Cardiac fibroblast (primary cell): Measurements from ENCODE around the gene NUSAP1.
A peak's percentile ranks its signal among the peaks of the same experiment; 100 is the strongest.
"Not testable (repeated sequence)": the region's sequence is repeated elsewhere in the genome, so short reads cannot be mapped to it uniquely, and the experiment has no call there.

ENCODE experiments used
- DNase-seq, 2 donors: peaks; one replicate each; pipeline versions ENCODE4 v3.0.0 to v3.0.0-alpha.2; 2010; ENCODE audit warnings: low read depth in 2 of 2
- H3K4me3 ChIP-seq, 2 donors: replicated peaks in 1 of 2; 1 replicate in 1 of 2; 2 replicates in 1 of 2; pipeline ENCODE4 v1.5.1; 2011; ENCODE audit warnings: low read depth in 2 of 2, low read length in 2 of 2, mild to moderate bottlenecking in 2 of 2, moderate library complexity in 1 of 2
- TF ChIP-seq, protein P1 (sequence below): IDR thresholded peaks from one replicate; pipeline ENCODE4 v1.5.1; 2011; ENCODE audit warnings: low read depth, mild to moderate bottlenecking, low read length, inconsistent platforms

The NUSAP1 gene

DNA sequence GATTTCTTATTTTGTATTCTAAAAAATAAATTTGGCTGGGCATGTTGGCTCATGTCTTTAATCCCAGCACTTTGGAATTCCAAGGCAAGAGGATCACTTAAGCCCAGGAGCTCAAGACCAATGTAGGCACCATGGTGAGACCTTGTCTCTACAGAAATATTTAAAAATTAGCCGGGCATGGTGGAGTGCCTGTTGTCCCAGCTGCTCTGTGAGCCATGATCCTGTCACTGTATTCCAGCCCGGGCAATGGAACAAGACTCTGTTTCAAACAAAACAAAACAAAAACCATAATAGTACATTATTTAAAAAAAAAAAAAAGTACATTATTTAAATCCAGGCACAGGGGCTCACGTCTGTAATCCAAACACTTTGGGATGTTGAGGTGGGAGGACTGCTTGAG, 78.8 kb downstream of the NUSAP1 start:
- H3K4me3 ChIP-seq: no peak overlapping the region
- no peak for DNase-seq
- TF ChIP-seq, protein P1, sequence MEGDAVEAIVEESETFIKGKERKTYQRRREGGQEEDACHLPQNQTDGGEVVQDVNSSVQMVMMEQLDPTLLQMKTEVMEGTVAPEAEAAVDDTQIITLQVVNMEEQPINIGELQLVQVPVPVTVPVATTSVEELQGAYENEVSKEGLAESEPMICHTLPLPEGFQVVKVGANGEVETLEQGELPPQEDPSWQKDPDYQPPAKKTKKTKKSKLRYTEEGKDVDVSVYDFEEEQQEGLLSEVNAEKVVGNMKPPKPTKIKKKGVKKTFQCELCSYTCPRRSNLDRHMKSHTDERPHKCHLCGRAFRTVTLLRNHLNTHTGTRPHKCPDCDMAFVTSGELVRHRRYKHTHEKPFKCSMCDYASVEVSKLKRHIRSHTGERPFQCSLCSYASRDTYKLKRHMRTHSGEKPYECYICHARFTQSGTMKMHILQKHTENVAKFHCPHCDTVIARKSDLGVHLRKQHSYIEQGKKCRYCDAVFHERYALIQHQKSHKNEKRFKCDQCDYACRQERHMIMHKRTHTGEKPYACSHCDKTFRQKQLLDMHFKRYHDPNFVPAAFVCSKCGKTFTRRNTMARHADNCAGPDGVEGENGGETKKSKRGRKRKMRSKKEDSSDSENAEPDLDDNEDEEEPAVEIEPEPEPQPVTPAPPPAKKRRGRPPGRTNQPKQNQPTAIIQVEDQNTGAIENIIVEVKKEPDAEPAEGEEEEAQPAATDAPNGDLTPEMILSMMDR: no peak

DNA sequence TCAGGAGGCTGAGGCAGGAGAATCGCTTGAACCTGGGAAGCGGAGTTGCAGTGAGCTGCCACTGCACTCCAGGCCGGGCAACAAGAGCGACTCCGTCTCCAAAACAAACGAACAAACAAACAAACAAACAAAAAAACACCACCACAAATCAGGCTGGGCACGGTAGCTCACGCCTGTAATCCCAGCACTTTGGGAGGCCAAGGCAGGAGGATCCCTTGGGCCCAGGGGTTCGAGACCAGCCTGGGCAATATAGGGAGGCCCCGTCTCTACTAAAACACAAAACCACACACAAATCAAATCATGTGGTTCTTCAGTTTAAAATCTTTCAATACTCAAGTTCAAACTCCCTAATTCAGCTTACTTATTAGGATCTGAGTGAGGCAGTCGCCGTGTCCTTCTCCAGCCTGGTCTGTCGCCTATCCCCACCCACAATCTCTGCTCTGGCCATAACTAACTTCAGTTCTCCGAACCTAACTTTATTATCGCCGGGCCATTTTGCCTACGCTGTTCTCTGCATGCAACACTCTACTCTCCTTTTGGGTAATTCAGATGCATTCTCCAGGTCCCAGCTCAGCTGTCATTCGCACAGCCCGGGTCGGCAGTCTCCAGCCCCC, 83.6 kb downstream of the NUSAP1 start:
- TF ChIP-seq, protein P1: no peak
- DNase-seq: no peak
- peak overlapping the region; percentile 78 to 84 for H3K4me3 ChIP-seq

DNA sequence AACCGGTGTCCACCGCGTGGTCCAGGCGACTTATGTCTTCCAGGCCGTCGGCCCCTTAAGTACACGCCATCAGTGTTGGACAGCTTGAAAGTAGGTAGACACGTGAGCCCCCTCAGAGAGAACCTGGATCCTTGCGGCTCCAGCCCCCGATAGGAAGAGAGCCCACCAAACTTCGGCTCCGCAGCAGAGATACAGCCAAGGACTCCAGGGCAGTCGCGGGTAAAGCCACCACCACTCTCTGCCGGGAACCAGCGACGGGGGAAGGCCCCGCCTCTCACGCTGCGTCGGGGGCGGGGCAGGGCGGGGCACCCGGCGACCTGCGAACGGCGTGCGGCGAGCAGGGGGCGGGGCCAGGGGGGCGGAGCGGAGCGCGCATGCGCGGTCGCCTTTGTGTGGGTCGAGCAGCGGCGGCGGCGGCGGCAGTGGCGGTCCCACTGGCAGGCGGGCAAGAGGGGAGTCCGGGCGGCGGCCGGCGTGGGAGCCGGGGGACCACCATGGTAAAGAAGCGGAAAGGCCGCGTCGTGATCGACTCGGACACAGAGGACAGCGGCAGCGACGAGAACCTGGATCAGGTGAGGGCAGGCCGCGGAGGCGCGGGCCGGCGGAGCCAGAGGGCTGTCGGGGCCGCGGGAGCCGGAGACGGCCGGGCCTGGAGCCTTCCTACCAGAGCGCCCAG, 84.2 kb downstream of the NUSAP1 start, which contains the start of gene RTF1:
Gene RTF1, plus strand, starts transcription at position 354 of the 676 bp plus-strand sequence. Its CDS starts 21 bp downstream, at position 375.
- H3K4me3 ChIP-seq: peak within 1 kb of the TSS; percentile 78 to 84
- peak; percentile 89 to 93 for DNase-seq
- TF ChIP-seq, protein P1: no peak

DNA sequence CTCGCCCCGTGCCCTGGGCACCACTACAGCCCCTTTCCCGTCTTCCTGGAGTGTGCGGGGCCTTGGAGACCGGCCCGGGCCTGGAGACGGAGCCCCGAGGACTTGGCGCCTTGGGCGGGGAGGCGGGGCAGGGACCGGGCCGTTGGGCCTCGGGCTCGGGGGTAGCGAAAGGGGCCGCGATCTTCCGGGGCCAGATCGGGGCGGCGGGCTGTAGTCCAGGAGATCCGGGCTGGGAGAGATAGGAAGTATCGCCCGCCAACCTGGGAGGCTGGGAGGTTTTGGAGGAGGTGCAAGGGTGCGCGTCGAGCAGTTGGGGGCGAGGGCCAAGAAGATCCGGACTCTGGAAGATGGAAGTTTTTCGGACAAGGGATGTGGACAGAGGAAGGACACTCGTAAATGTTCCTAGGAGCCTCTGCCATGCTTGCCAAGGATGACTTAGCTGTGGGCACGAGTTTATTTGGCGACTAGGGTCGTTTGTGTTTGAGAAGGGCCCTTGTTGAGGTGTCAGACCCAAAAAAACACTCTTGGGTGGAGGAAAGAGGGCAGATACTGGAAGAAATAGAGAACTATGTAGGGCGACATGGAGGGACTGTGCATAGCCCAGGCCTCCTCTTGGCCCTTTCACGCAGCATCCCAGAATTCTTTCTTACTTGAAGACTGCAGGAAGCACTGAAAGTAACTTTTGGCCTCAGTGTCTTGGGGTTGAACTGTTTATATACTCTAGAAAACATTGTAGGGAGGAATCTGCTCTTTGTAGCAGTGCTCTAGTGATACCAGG, 84.9 kb downstream of the NUSAP1 start:
- peak overlapping the region; percentile 78 to 84 for H3K4me3 ChIP-seq
- DNase-seq: peak; percentile 31 to 40
- TF ChIP-seq, protein P1: no peak

DNA sequence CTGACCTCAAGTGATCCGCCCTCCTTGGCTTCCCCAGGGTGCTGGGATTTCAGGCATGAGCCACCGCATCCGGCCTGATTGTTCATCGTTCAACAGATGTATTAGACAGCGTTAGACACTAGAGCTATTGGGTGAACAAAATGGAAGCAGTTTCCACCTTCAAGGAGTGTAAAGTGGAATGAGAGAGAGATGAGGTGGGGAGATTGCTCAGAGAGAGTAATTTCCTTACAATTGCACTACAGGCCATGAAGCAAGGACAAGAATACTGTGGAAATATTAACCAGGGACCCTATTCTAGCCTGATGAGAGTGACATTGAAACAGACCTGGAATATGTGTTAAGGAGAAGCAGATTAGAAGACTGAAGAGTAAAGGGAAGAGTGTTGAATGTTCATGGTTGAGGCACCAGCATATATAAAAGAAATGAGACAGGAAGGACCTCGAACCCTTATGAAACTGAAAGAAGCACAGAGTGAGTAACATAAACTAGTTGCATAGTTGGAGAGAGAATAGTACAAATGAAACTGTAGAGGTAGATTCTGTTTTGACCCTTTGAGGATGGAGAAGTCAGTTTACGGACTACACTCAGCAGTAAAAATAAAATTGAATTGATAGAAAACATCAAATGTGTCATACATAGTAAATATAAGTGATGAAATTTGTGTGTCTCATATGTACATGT, 91.4 kb downstream of the NUSAP1 start:
- H3K4me3 ChIP-seq: no peak overlapping the region
- DNase-seq: no peak
- TF ChIP-seq, protein P1: no peak

DNA sequence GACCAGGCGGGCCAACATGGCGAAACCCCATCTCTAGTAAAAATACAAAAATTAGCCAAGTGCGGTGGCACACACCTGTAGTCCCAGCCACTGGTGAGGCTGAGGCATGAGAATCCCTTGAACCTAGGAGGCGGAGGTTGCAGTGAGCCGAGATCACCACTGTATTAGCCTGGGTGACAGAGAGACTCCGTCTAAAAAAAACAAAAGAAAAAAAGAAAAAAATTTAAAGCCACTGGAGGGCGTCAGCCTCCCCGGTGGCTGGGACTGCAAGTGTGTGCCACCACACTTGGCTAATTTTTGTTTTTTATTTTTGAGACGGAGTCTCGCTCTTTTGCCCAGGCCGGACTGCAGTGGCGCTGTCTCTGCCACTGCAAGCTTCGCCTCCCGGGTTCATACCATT, 92.1 kb downstream of the NUSAP1 start:
- H3K4me3 ChIP-seq: no peak overlapping the region
- DNase-seq: no peak
- TF ChIP-seq, protein P1: no peak

DNA sequence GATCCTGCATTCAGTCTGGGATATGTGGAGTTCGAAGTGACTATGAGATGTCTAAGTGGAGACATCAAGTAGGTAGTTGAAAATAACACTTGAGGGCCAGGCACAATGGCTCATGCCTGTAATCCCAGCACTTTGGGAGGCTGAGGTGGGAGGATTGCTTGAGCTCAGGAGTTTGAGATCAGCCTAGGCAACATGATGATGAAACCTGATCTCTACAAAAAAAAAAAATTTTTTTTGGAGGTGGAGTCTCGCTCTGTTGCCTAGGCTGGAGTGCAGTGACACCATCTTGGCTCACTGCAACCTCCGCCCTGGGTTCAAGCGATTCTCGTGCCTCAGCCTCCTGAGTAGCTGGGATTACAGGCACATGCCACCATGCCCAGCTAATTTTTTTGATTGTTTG, 93.2 kb downstream of the NUSAP1 start:
- not testable (repeated sequence) for H3K4me3 ChIP-seq, DNase-seq
